ENCODE measurements around the gene SENP3. TPM values are rescaled to one million over a fixed set of nuclear protein-coding genes. Genes with fewer than 3 reads are reported as not detected.

Gene SENP3
- total and polyA plus RNA-seq, 2 of the 4 experiments (the other 2 are of a cell fraction): 82.4 to 120 TPM

- TF ChIP-seq NFE2L2 (IDR thresholded peaks at IDR 0.05; ENCODE audit: low read depth, low read length) (no peak), CEBPB (IDR thresholded peaks at IDR 0.05; ENCODE audit: low read depth, low read length) (no peak), RFX5 (IDR thresholded peaks at IDR 0.05; ENCODE audit: low read depth, low read length) (no peak), MXI1 (IDR thresholded peaks at IDR 0.05; ENCODE audit: borderline replicate concordance, low read depth, low read length) (no peak), RCOR1 (IDR thresholded peaks at IDR 0.05; ENCODE audit: insufficient replicate concordance, low read length) (no peak), CTCF (conservative IDR thresholded peaks at IDR 0.05; ENCODE audit: low read depth, low read length) (no peak), USF2 (IDR thresholded peaks at IDR 0.05; ENCODE audit: low read depth, low read length) (no peak), FOS (IDR thresholded peaks at IDR 0.05; ENCODE audit: low read depth, low read length) (no peak), BHLHE40 (IDR thresholded peaks at IDR 0.05; ENCODE audit: low read depth, low read length) (no peak), RAD21 (IDR thresholded peaks at IDR 0.05; ENCODE audit: low read length) (no peak), CHD1 (IDR thresholded peaks at IDR 0.05; ENCODE audit: low read depth, low read length) (no peak), MAFK (IDR thresholded peaks at IDR 0.05; ENCODE audit: low read depth, low read length) (no peak), MAZ (IDR thresholded peaks at IDR 0.05; ENCODE audit: borderline replicate concordance, low read depth, low read length) (no peak)
- H3K27ac ChIP-seq (ENCODE audit: insufficient read depth, low read length): no peak overlapping the region
- H3K4me3 ChIP-seq (ENCODE audit: insufficient read depth, low read depth, low read length): no peak overlapping the region
- no peak overlapping the region for H2AK9ac ChIP-seq (replicated peaks; ENCODE audit: low read depth, low read length, poor library complexity)
- no peak for ATAC-seq (ENCODE audit: low read depth)
- DNase-seq: no peak
- in situ Hi-C loops (cut with MboI; ENCODE audit: low sequenced_read_pairs): loop anchor here (5.0 to 10.0 kb wide), 2 partner anchors 41 to 199 kb away; partner anchors contain the start of genes KCTD11 and TMEM95
- H3K9me1 ChIP-seq (ENCODE audit: insufficient read depth, low read length): peaks cover 5% of the 10 kb centered on the region; the same call in 1 of the 2 replicates
- dilution Hi-C loops (cut with HindIII; ENCODE audit: low sequenced_read_pairs, unreplicated experiment): no loop called here
- no peak overlapping the region for H4K5ac ChIP-seq (ENCODE audit: low read depth, low read length)
- H3K9ac ChIP-seq (ENCODE audit: low read depth, low read length): no peak overlapping the region
- CTCF ChIA-PET: no interaction called here
- no peak overlapping the region for H3K4ac ChIP-seq (ENCODE audit: low read depth, low read length)
- H4K8ac ChIP-seq (ENCODE audit: low read depth in 2 of 2, low read length in 2 of 2): no peak overlapping the region
- H4K91ac ChIP-seq (ENCODE audit: insufficient read depth, low read depth, low read length): no peak overlapping the region
- H2AFZ ChIP-seq (replicated peaks; ENCODE audit: low read length, poor library complexity): no peak overlapping the region
- H2BK15ac ChIP-seq (ENCODE audit: low read depth, low read length): no peak overlapping the region
- no peak overlapping the region for H2BK5ac ChIP-seq (ENCODE audit: low read depth, low read length, poor library complexity, severe bottlenecking)
- H3K23ac ChIP-seq (ENCODE audit: low read depth, low read length): no peak overlapping the region
- peaks cover 4% of the 10 kb centered on the region; the same call in 1 of the 2 replicates for H3K36me3 ChIP-seq (ENCODE audit: control insufficient read depth, insufficient read depth, low read length)
- no peak overlapping the region for H3K4me2 ChIP-seq (ENCODE audit: low read depth, low read length)
- BruUV-seq (replicated peaks): no TSS peak
- intact Hi-C loops (cut with micrococcal nuclease): no loop called here
- POLR2A ChIA-PET (ENCODE audit: unreplicated experiment): no interaction called here
- H2AK5ac ChIP-seq (ENCODE audit: low read depth, low read length): no peak overlapping the region
- H3K18ac ChIP-seq (ENCODE audit: low read depth, low read length): no peak overlapping the region
- WGBS, 2 experiments (ENCODE audit: extremely low coverage in 2 of 2, insufficient read length in 1 of 2): no CpG with 5 or more reads among the region's 1 CpG
- peaks cover 0 to 10% of the 10 kb centered on the region in 2 experiments; a peak in 2 of 4 replicates for H3K79me1 ChIP-seq (ENCODE audit: low read depth in 1 of 2, low read length in 2 of 2)
- no peak overlapping the region for H3K56ac ChIP-seq (ENCODE audit: extremely low read depth, insufficient read depth, low read length)
- H2BK120ac ChIP-seq (ENCODE audit: low read depth, low read length): no peak overlapping the region
- no peak overlapping the region for H2BK20ac ChIP-seq (ENCODE audit: low read depth, low read length)
- H3K14ac ChIP-seq (replicated peaks; ENCODE audit: low read depth, low read length): no peak overlapping the region
- H4K20me1 ChIP-seq (ENCODE audit: insufficient read depth, low read length): no peaks in the 10 kb centered on the region
- no peaks in the 10 kb centered on the region for H3K27me3 ChIP-seq (ENCODE audit: control insufficient read depth, insufficient read depth, low read length)
- H3K4me1 ChIP-seq (ENCODE audit: control insufficient read depth, insufficient read depth, low read length): peaks cover 8% of the 10 kb centered on the region
- H3K9me3 ChIP-seq (ENCODE audit: control insufficient read depth, insufficient read depth, low read length): no peaks in the 10 kb centered on the region
Observed at GRCh38 chr17:7553356-7553755, 8.4 kb upstream of the SENP3 start.

Measured in IMR-90 (cell line).